HG02981 (cell line): ENCODE results near the gene PEX19.

Experiments
- ATAC-seq: cut with Tn5 transposase; IDR thresholded peaks from one replicate; pipeline ENCODE4 v1.9.1; 2021; ENCODE audit warnings: mild to moderate bottlenecking, moderate library complexity; ENCODE audit not compliant: unreplicated experiment

PEX19 gene

GRCh38 chr1:160239582-160240299 lies 45.2 kb downstream of the PEX19 start:
- no peak for ATAC-seq

GRCh38 chr1:160238408-160238807 lies 46.5 kb downstream of the PEX19 start:
- ATAC-seq = no peak

- no peak for ATAC-seq
These were observed 47.4 kb downstream of the PEX19 start for GRCh38 chr1:160237558-160237957.

GRCh38 chr1:160236806-160237205 lies 48.1 kb downstream of the PEX19 start:
- ATAC-seq = no peak

- ATAC-seq = no peak
These were observed 52.0 kb downstream of the PEX19 start for GRCh38 chr1:160232911-160233310.

GRCh38 chr1:160228431-160228830 lies 56.5 kb downstream of the PEX19 start:
- ATAC-seq = no peak

GRCh38 chr1:160227561-160227960 lies 57.4 kb downstream of the PEX19 start:
- ATAC-seq = no peak

- ATAC-seq = no peak
These were observed 57.9 kb downstream of the PEX19 start for GRCh38 chr1:160227034-160227433.
